Activated CD8-positive, alpha-beta memory T cell treated with anti-CD3 and anti-CD28 coated beads, Interleukin-2, amount 10 ng/mL, durations not matched to agents 7 days and 5 days (primary cell): ENCODE data around the gene SCN5A. TPM values are rescaled to one million over a fixed set of nuclear protein-coding genes. Genes with fewer than 3 reads are reported as not detected.

Experiments
- ATAC-seq: fragments of 150-1000 bp; cut with Tn5 transposase; one replicate; pipeline ENCODE4 v1.10.0; 2021; ENCODE audit warnings: moderate library complexity
- CTCF ChIA-PET: fragments of 350-600 bp; sonication (Branson Sonifier 250); formaldehyde crosslinking; loops from one replicate; lab custom pipeline; 2021; ENCODE audit warnings: antibody characterized with exemption; lab: Charles Lee
- DNase-seq: peaks from one replicate; pipeline ENCODE4 v3.0.0-alpha.2; 2020
- H3K27ac Mint-ChIP-seq: one replicate; pipeline ENCODE4 v1.8.0; 2021; ENCODE audit warnings: mild to moderate bottlenecking, mixed read lengths
- H3K27me3 Mint-ChIP-seq: one replicate; pipeline ENCODE4 v1.8.0; 2021; ENCODE audit warnings: mixed read lengths
- H3K36me3 Mint-ChIP-seq: one replicate; pipeline ENCODE4 v1.8.0; 2021; ENCODE audit warnings: mild to moderate bottlenecking, mixed read lengths
- H3K4me1 Mint-ChIP-seq: one replicate; pipeline ENCODE4 v1.8.0; 2021; ENCODE audit warnings: mixed read lengths
- H3K4me3 Mint-ChIP-seq: one replicate; pipeline ENCODE4 v1.8.0; 2021; ENCODE audit warnings: mild to moderate bottlenecking, moderate library complexity, mixed read lengths
- H3K9me3 Mint-ChIP-seq: one replicate; pipeline ENCODE4 v1.8.0; 2022; ENCODE audit warnings: low read depth, mixed read lengths
- total RNA-seq, 2 experiments: library from RNA; stranded (reverse); gene quantifications; one replicate each; pipeline ENCODE4 v1.2.3, GENCODE V29; 2021

SCN5A gene
- total RNA-seq: not detected

- Mint-ChIP-seq H3K27me3 (peaks cover 16% of the 10 kb centered on the region), H3K9me3 (no peaks in the 10 kb centered on the region), H3K27ac (no peak within 1 kb of the TSS), H3K36me3 (no peaks in the 10 kb centered on the region), H3K4me3 (peak within 1 kb of the TSS; percentile 53), H3K4me1 (peaks cover 8% of the 10 kb centered on the region)
- ATAC-seq: peak; percentile 86
- CTCF ChIA-PET: interaction anchor here (1.4 kb wide), 1 partner anchor 125 kb away, joined by 3 read pairs; no protein-coding TSS in a partner anchor
- peak; percentile 50 for DNase-seq
Measured at GRCh38 chr3:38649500-38650247, at the start of gene SCN5A. Gene SCN5A, minus strand, starts transcription at chr3:38649687. Its CDS starts 16,380 bp downstream, at chr3:38633307.

DNA sequence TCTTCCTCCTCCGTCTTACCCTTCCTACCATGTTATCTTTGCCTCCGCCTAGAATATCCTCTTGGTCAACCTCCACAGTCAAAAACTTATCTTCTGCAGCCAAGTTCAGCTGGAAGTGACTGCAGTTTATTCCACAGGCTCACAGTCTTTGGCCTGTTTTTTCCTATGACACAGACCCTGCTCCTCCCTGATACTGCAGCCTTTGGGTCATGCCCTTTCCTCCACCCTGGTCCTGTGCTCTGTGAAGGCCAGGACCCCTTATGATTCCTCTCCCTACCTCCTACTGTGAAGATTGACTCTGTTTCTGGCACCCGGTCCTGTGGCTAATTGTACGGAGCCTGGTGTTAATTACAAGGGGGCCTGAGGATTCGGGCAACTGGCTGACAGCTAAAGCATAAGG is 49.3 kb upstream of the SCN5A start:
- ATAC-seq (no peak), DNase-seq (no peak)
- no peak overlapping the region for H3K4me3 Mint-ChIP-seq
- H3K4me1 Mint-ChIP-seq: no peaks in the 10 kb centered on the region
- H3K27me3 Mint-ChIP-seq: peaks cover 11% of the 10 kb centered on the region
- no peaks in the 10 kb centered on the region for H3K36me3 Mint-ChIP-seq
- no peaks in the 10 kb centered on the region for H3K9me3 Mint-ChIP-seq
- H3K27ac Mint-ChIP-seq: no peak overlapping the region
- CTCF ChIA-PET: no interaction called here

DNA sequence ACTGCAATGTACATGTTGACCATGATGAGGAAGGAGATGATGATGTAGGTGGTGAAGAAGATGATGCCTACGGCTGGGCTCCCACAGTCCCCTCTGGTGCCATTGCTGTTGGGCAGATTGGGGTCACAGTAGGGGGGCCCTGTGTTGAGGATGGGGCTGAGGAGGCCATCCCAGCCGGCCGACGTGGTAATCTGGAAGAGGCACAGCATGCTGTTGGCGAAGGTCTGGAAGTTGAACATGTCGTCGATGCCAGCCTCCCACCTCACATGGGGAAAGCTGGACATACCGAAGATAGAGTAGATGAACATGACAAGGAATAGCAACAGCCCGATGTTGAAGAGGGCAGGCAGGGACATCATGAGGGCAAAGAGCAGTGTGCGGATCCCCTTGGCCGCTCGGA is 48.6 kb upstream of the SCN5A start:
- DNase-seq (no peak), ATAC-seq (no peak)
- CTCF ChIA-PET: no interaction called here
- Mint-ChIP-seq H3K4me1 (no peaks in the 10 kb centered on the region), H3K4me3 (no peak overlapping the region), H3K36me3 (no peaks in the 10 kb centered on the region), H3K27me3 (peaks cover 11% of the 10 kb centered on the region), H3K27ac (no peak overlapping the region), H3K9me3 (no peaks in the 10 kb centered on the region)

- Mint-ChIP-seq H3K27ac (no peak overlapping the region), H3K4me1 (no peaks in the 10 kb centered on the region), H3K9me3 (no peaks in the 10 kb centered on the region), H3K27me3 (peaks cover 7% of the 10 kb centered on the region), H3K36me3 (no peaks in the 10 kb centered on the region), H3K4me3 (no peak overlapping the region)
- ATAC-seq: no peak
- CTCF ChIA-PET: no interaction called here
- no peak for DNase-seq
Measured at GRCh38 chr3:38696034-38696433, 46.5 kb upstream of the SCN5A start.

GRCh38 chr3:38690185-38690584 is 40.7 kb upstream of the SCN5A start:
- H3K4me1 Mint-ChIP-seq: no peaks in the 10 kb centered on the region
- H3K27ac Mint-ChIP-seq: no peak overlapping the region
- H3K36me3 Mint-ChIP-seq: no peaks in the 10 kb centered on the region
- CTCF ChIA-PET: interaction anchor here (0.7 kb wide), 1 partner anchor 48 kb away, joined by 3 read pairs; no protein-coding TSS in a partner anchor
- H3K9me3 Mint-ChIP-seq: no peaks in the 10 kb centered on the region
- H3K4me3 Mint-ChIP-seq: no peak overlapping the region
- peaks cover 3% of the 10 kb centered on the region for H3K27me3 Mint-ChIP-seq
- ATAC-seq (no peak), DNase-seq (no peak)

DNA sequence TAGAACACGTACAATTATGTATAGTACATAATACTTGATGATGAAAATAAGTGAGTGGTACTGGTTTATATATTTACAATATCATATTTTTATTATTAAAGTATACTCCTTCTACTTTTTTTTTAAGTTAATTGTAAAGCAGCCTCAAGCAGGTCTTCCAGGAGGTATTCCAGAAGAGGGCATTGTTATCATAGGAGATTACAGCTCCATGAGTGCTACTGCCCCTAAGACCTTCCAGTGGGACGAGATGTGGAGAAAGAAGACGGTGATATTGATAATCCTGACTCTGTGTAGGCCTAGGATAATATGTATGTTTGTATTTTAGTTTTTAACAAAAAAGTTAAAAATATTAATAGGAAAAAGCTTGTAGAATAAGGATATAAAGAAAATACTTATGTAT is 40.3 kb upstream of the SCN5A start:
- H3K36me3 Mint-ChIP-seq: no peaks in the 10 kb centered on the region
- ATAC-seq (no peak), DNase-seq (no peak)
- H3K27ac Mint-ChIP-seq: no peak overlapping the region
- no peaks in the 10 kb centered on the region for H3K4me1 Mint-ChIP-seq
- CTCF ChIA-PET: interaction anchor here (0.7 kb wide), 1 partner anchor 48 kb away, joined by 3 read pairs; no protein-coding TSS in a partner anchor
- H3K27me3 Mint-ChIP-seq: no peaks in the 10 kb centered on the region
- no peak overlapping the region for H3K4me3 Mint-ChIP-seq
- no peaks in the 10 kb centered on the region for H3K9me3 Mint-ChIP-seq

- no peak for DNase-seq
- no peaks in the 10 kb centered on the region for H3K9me3 Mint-ChIP-seq
- H3K27ac Mint-ChIP-seq: no peak overlapping the region
- H3K27me3 Mint-ChIP-seq: no peaks in the 10 kb centered on the region
- H3K4me1 Mint-ChIP-seq: no peaks in the 10 kb centered on the region
- no peak for ATAC-seq
- no peak overlapping the region for H3K4me3 Mint-ChIP-seq
- no peaks in the 10 kb centered on the region for H3K36me3 Mint-ChIP-seq
- CTCF ChIA-PET: no interaction called here
Measured at GRCh38 chr3:38689346-38689745, 39.9 kb upstream of the SCN5A start.

DNA sequence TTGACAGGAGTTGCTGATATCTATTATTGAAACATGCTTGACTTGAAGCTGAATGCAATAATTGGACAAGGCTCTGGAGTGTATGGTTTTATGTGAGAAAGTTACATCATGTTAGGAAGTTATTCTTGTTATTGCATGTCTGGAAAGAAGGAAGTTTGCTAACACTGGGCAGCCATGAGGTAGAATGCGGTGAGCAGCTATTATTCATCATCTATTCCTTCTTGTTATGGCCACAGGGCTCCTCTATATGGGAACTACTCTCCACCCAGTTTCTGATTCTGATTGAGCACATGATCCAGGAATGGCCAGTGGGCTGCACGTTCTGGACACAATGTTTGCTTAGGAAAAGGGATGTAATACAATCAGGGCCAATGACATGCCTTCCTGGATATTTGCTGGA is 37.8 kb upstream of the SCN5A start:
- no peaks in the 10 kb centered on the region for H3K9me3 Mint-ChIP-seq
- H3K27ac Mint-ChIP-seq: no peak overlapping the region
- no peak overlapping the region for H3K4me3 Mint-ChIP-seq
- DNase-seq: no peak
- no peak for ATAC-seq
- CTCF ChIA-PET: interaction anchor here (1.4 kb wide), 1 partner anchor 166 kb away, joined by 3 read pairs; no protein-coding TSS in a partner anchor
- no peaks in the 10 kb centered on the region for H3K4me1 Mint-ChIP-seq
- no peaks in the 10 kb centered on the region for H3K36me3 Mint-ChIP-seq
- no peaks in the 10 kb centered on the region for H3K27me3 Mint-ChIP-seq

DNA sequence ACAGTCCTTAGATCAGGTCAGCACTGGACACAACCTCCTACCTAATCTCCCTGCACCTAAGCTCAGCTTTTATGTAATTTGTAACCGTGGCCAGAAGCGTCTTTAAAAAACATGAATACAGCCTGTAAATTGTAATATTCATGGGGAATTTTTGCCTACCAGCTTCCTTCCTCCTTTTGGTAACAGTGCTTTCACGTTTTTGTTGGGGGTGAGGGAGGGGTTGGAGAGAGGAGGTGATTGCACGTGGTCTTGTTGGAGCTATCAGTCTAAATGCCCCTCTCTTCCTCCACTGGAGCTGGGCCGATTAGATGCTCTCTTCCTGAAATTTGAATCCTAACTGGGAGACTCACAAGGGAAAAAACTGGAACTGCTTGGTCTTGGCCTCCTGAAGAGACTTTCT is 35.1 kb upstream of the SCN5A start:
- Mint-ChIP-seq H3K4me3 (no peak overlapping the region), H3K4me1 (no peaks in the 10 kb centered on the region), H3K27ac (no peak overlapping the region), H3K36me3 (no peaks in the 10 kb centered on the region), H3K9me3 (no peaks in the 10 kb centered on the region), H3K27me3 (peaks cover 7% of the 10 kb centered on the region)
- ATAC-seq (no peak), DNase-seq (no peak)
- CTCF ChIA-PET: interaction anchor here (1.2 to 1.3 kb wide), 2 partner anchors 29 to 33 kb away, joined by 4 read pairs; no protein-coding TSS in a partner anchor

- no peak overlapping the region for H3K4me3 Mint-ChIP-seq
- no peaks in the 10 kb centered on the region for H3K4me1 Mint-ChIP-seq
- no peak for ATAC-seq
- DNase-seq: no peak
- H3K27ac Mint-ChIP-seq: no peak overlapping the region
- CTCF ChIA-PET: interaction anchor here (1.1 to 2.1 kb wide), 3 partner anchors 18 to 150 kb away, joined by 3 to 8 read pairs (median 4); no protein-coding TSS in a partner anchor
- no peaks in the 10 kb centered on the region for H3K9me3 Mint-ChIP-seq
- H3K27me3 Mint-ChIP-seq: peaks cover 44% of the 10 kb centered on the region
- H3K36me3 Mint-ChIP-seq: no peaks in the 10 kb centered on the region
Measured at GRCh38 chr3:38669668-38670067, 20.2 kb upstream of the SCN5A start.

DNA sequence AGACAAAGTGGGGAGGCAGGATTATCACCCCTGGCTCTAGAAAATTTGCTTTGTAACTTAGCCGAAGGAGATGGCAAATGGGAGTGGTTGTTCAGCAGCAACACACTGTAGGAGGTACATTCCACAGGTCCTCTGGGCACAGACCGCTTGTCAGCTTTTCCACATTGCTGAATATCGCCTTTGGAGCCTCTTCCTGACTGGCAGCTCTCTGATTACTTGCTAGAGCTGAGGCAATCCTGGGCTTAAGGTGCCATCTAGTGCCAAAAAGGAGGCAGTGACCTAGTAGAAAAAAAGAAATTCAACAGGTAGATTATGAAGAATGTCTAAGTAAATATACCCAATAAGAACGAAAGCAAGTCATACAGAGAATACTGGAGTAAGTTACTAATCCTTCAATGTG is 13.1 kb upstream of the SCN5A start:
- H3K27ac Mint-ChIP-seq: no peak overlapping the region

DNA sequence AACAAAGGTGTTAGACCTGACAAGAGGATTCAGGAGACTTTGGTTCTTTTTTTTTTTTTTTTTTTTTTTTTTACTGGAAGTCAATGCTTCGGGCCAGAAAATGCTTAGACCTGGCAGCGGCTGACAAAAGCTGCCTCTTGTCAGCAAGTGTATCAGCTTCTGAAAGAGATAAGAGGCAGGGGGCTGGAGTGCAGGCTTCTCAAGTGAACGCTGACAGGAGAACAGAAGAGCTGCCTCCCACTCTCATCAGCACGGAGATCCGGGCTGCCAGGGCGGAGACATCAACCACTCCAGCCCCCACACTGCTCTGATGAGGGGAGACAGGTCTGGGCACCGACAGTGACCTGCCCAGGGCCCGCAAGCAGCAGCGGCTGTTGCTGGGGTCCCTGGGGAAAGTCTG is 9.4 kb upstream of the SCN5A start:
- no peaks in the 10 kb centered on the region for H3K9me3 Mint-ChIP-seq
- H3K36me3 Mint-ChIP-seq: no peaks in the 10 kb centered on the region
- no peak overlapping the region for H3K4me3 Mint-ChIP-seq
- DNase-seq: peak; percentile 26
- peaks cover 48% of the 10 kb centered on the region for H3K27me3 Mint-ChIP-seq
- H3K27ac Mint-ChIP-seq: no peak overlapping the region
- H3K4me1 Mint-ChIP-seq: no peaks in the 10 kb centered on the region
- ATAC-seq: no peak
- CTCF ChIA-PET: interaction anchor here (0.7 to 1.9 kb wide), 3 partner anchors 137 to 242 kb away, joined by 3 to 9 read pairs (median 4); no protein-coding TSS in a partner anchor

More for the DNA sequence above, 13.1 kb upstream of the SCN5A start:
- H3K4me3 Mint-ChIP-seq: no peak overlapping the region
- H3K9me3 Mint-ChIP-seq: no peaks in the 10 kb centered on the region
- peaks cover 53% of the 10 kb centered on the region for H3K27me3 Mint-ChIP-seq
- no peaks in the 10 kb centered on the region for H3K36me3 Mint-ChIP-seq
- no peaks in the 10 kb centered on the region for H3K4me1 Mint-ChIP-seq
- DNase-seq (no peak), ATAC-seq (no peak)
- CTCF ChIA-PET: interaction anchor here (0.8 to 4.1 kb wide), 5 partner anchors 11 to 166 kb away, joined by 3 to 21 read pairs (median 5); partner anchors contain the start of gene EXOG

GRCh38 chr3:38657369-38657768 is 7.9 kb upstream of the SCN5A start:
- H3K27me3 Mint-ChIP-seq: peaks cover 47% of the 10 kb centered on the region

More at GRCh38 chr3:38657369-38657768, 7.9 kb upstream of the SCN5A start:
- Mint-ChIP-seq H3K4me3 (no peak overlapping the region), H3K27ac (no peak overlapping the region), H3K36me3 (no peaks in the 10 kb centered on the region), H3K9me3 (no peaks in the 10 kb centered on the region), H3K4me1 (no peaks in the 10 kb centered on the region)
- DNase-seq (peak; percentile 18), ATAC-seq (no peak)
- CTCF ChIA-PET: interaction anchor here (1.0 to 4.5 kb wide), 5 partner anchors 11 to 177 kb away, joined by 3 to 41 read pairs (median 3); partner anchors contain the start of gene EXOG
